HPDE6-E6E7 (cell line): ENCODE results near the gene DDX10.
"Not testable (repeated sequence)": the region's sequence is repeated elsewhere in the genome, so short reads cannot be mapped to it uniquely, and the experiment has no call there.

Source experiments
- DNase-seq: peaks from one replicate; pipeline ENCODE4 v3.0.0; 2011; ENCODE audit warnings: missing footprints; ENCODE audit errors: extremely low spot score

Gene DDX10

DNA sequence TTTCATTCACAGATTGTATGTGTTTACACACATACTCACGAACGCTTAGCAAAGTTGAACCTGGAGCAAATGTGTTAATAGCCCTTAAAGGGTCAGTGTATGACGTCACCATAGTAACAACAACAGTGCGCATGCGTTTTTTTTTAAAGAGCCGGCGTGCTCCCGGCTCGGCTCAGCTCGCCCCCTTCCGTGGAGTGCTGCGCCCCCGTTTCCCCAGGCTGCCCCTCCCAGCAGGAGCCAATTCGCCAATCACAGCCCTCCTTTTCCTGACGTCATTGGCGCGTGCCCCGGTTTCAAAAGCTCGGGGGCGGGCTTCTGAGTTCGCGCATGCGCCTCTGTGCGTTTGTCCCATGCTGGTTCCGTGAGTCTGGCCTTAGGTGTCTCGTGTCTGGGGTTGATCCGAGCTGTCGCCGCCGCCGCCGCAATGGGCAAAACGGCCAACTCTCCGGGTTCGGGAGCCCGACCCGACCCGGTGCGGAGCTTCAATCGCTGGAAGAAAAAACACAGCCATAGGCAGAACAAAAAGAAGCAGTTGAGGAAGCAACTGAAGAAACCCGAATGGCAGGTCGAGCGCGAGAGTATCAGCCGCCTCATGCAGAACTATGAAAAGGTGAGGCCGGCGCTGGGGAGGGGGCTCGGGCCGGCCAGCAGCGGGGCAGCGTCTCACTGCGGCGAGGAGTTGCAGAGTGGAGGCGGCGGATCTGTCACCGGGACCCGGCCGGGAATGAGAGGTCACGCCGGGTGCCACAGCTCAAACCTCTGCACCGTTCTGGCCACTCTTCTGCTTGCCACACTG, at the start of gene DDX10:
DDX10 (plus strand) TSS at position 340 of the 796 bp plus-strand sequence; CDS start at position 425, 85 bp downstream.
- DNase-seq, result peak; percentile 95

DNA sequence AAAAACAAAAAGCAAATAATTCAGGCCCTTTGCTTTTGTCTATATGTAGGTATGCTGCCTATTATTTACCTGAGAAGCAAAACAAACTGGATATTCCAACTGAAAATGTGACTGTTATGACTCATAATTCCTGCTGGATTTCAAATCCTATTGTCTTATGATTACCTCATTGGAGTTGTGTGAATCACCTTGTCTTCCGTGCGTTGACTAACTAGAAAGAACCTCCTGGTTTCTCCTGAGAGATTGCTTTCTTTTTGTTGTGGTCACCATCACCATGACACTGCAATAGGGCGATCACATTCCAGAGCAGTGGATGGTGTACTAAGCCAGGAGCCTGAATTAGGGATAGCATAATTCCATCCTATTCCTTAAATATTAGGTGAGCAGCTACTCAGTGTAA, 48.3 kb upstream of the DDX10 start:
- DNase-seq, result peak; percentile 92

DNA sequence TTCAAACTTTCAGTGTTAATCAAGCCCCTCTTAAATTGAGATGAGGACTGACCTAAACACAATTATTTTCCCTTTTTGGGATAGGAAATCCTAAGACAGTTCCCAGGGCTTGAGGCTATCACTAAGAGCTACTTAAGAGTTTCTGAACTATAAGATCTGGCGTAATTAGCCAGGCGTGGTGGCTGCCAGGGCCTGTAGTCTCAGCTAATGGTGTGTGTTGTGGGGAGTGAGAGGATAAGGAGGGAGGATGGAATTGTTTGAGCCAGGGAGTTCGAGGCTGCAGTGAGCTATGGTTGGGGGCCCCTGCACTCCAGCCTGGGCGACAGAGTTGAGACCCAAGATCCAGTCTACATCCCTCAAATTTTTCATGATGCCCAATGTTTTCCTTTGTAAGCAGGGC, 47.8 kb upstream of the DDX10 start:
- no peak for DNase-seq

DNA sequence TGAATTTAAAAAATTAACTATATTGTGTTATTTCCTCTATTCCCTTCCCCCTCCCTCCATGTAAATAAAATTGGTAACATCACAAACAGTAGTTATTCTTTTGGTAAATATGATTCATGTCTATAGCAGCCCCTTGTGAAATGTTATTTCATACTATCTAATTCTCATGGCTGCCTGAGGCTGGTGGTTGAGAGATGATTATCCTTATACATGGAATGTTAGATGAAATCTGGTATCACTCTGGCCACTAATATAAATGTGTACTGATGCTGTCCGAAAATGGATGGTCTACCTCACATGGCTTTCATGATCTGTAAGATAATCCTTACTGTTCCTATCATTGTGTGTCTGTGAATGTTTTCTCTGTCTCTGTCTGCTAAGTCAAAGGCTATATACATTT, 46.3 kb upstream of the DDX10 start:
- no peak for DNase-seq

DNA sequence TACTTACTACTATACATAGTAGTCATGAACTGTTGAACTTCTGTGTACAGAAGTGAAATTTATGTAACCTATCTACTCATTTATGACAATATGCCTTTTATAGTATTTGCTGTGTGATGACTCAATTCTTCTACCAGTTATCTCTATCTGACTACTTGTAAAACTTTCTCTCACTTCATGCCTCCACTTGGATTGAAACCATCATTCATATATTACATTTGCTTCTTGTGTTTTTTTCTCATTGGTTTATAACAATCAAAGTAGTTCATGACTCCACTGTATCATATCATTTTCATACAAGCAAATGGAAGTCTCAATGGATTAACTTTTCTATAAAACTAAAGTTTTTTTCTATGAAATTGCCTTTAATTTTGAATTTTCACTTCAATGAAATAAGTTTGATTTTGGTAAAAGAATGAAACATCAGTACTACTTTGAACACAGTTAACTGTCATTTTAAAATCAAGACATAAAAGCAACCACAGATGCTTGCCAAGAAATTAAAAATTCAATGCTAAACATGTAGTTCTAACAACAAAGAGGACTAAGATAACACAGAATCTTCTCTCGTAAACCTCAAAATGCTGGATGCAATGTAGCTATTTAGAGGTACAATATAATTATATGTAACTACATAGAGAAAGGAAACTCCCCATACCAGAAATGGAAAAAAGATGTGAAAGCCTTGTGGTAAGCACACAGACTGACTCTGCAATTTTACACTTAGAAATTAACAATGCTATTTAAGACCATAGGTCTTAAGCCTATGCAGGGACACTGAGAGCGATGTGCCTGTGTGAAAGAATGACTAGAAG, 43.7 kb upstream of the DDX10 start:
- DNase-seq, result no peak

DNA sequence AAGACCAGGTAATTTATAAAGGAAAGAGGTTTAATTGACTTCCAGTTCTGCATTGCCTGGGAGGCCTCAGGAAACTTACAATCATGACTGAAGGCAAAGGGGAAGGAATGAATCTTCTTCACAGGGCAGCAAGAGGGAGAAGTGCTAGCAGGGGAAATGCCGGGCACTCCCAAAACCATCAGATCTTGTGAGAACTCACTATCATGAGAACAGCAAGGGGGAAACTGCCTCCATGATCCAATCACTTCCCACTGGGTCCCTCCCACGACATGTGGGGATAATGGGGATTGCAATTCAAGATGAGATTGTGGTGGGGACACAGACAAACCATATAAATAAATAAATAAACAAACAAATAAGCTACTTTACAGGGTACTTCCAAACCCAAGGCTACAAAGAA, 42.5 kb upstream of the DDX10 start:
- no peak for DNase-seq

DNA sequence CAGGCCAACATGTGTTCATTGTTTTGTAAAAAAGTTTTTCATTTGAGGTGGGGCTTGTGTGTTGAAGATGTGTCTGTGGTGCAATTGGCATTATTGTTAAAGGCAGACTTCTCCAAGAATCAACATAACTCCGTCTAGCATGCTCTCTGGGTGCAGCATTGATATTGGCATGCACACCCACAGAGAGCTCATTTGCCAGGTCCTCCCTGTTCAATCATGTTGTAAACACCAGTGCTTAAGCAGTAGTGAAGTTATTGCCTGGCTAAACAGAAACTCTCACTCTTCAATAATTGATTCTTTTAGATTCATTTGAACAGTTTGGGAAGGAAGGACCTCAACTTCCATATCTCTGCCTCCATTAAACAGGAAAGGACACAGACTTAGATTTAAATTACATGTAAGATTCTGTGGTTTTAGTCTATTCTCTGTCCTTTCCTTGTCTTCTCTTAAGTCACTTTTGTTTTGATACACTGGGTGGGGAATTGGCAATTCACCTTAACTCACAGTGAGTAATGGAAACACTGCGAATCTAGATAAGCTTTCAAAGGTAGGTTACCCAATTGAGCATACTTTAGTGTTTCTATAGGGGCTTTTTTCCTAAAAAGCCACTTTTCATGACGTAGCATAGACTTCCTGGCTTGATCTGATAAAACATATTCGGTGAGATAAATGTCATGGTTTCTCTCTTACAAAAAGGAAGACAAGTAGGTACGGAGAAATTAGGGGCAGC, 40.5 kb upstream of the DDX10 start:
- no peak for DNase-seq

DNA sequence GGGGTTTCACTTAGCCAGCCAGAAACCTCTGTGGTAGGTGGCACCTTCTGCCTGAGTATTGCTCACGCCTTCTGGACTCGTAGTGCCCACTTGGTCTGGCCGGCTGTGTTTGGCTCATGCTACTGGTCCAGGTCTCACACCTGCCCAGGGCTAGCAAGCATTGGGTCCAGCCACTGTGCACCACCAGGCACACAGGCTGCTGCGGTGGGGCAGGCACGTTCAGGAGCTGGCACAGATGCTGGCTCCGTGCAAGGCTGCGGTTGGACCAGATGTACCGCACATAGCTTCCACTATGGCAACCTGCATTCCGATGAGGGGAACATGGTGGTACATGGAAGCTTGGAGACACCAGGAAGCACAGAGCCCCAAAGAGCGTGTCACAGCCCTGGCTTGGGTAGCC, 36.5 kb upstream of the DDX10 start:
- DNase-seq, result no peak

DNA sequence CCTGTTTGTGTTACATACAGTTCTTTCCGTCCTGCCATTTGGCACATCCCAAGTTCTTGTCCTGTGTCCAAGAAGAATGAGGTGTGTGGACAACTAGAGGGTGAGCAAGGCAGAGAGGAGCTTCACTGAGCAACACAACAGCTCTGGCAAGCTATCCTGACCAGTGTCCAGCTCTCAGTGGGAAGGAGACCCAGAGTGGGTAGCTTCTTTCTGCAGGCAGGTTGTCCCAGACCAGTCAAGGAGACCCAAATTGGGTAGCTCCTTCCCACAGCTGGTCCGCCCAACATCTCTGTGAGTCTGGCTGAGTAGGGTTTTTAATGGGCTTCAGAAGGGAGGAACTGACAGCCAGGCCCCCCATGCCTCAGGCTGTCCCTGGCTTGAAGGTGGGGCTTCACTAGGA, 36.1 kb upstream of the DDX10 start:
- DNase-seq, result no peak

DNA sequence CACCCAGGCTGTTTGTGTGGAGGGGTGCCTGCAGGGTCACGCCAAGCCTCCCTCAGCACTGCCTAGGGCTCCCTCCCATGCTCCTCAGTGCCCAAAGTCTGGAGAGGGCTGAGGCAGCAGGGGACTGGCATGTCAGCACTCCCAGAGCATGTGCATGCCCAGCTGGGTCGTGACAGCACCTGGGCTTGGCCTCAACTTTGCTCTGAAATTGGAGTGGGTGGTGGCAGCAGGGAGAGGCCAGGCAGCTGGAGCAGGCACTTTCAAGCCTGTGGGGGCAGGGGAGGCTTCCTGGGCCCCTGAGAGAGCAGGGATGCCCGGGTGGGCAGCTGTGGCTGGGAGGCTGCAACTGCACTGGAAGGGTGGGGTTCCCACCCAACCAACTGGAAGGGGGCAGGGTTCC, 35.6 kb upstream of the DDX10 start:
- no peak for DNase-seq

DNA sequence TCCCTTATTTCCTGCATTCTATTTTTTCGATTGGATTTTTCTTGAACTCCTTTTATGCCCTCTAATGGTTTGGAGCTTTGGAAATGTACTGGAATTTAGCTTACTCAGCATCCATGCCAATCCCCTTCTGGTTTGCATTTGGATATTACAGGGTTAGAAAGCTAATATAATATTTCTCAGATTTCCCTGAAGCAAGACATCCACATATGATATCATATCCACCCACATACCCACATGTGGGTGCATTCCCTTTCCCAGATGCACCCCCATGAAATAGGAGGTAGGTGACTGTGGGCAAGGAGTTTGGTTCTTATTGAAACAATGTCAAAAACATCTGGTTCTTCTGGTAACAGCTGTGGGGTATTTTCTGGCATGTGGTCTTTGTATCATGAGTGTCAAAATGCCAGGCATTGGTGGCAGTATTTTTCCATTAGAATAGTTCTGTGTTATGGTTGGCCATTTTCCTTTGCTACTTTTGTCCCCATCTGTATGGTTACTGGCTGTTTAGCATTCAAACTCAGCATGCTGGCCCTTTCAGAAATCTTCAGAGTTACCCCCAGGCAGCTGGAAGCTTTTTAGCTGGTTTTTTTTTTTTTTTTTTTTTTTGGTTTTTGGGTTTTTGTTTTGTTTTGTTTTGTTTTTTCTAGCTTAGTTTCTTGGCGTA, 32.7 kb upstream of the DDX10 start:
- no peak for DNase-seq

DNA sequence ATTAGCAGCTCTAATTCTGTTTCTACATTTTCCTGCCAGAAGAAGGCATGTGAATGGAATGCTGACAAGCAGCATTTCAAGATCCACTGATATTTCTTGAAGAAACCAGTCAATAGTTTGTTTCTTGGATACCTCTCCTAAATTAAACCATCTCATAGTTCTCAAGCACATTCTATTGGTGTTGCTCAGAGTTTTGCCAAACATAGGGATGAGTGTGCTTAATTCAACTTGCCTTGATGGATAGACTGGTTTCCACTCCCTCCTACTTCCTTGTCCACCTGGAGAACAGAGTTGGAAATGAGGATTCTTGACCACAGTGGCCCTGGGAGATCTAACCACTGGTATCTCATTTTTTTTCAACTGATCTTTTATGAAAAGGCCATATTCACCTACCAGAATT, 29.8 kb upstream of the DDX10 start:
- DNase-seq, result peak; percentile 10

DNA sequence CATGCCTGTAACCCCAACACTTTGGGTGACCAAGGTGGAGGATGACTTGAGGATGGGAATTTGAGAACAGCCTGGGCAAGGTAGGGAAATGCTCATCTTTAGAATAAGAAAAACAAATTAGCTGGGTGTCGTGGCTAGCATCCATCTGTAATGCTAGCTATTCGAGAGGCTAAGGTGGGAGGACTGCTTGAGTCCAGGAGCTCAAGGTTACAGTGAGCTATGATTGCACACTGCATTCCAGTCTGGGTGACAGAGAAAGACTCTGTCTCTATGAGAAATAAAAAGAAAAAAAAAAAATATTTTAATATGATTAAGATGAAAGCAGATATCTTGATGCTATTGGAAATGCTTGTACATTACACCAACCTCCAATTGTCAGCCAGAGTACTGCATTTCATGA, 28.6 kb upstream of the DDX10 start:
- no peak for DNase-seq

DNA sequence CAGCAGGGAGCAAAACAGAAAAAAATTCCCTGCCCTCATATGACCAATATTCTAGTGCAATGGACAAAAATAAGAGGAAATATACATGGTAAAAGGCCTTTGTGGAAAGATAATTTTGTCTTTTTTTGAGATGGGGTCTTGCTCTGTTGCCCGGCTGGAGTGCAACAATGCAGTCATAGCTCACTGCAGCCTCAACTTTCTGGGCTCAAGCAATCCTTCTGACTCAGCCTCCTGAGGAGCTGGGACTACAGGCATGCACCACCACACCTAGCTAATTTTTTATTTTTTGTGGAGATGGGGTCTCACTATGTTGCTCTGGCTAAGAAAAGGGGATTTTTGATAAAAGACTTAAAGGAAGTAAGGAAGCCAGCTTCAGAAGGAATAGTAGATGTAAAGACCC, 25.7 kb upstream of the DDX10 start:
- DNase-seq, result no peak

DNA sequence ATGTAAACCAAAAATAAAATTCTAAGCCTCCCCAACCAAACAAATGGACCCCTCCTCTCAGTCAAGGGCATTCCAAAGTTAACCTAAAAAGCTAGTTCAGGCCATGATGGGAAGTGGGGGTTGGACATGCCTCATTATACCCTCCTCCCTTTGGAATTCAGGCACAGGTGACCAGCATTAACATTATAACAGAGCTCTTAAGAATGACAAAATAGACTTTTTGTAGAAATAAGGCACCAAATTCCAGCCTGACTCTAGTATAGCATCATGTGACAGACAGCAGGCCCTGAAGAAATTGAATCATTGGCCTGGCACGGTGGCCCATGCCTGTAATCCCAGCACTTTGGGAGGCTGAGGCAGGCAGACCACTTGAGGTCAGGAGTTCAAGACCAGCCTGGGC, 23.1 kb upstream of the DDX10 start:
- not testable (repeated sequence) for DNase-seq

DNA sequence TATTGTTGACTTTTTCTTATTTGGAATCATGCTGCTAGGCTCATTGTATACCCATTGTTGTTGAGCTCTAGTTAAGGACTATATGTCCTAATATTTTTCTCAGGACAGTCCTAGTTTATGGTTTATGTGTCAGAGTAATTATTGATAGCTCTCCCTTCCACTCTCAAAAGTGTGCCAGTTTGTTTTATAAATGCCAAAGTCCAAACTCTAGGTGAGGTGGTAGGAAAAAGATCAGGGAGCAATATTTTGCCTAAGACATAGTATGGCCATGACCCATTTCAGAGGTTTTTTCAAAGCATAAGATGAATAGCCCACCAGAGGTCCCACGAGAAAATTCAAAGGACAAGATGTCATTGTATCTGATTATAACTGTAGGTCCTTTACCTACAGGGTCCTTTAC, 20.9 kb upstream of the DDX10 start:
- no peak for DNase-seq

DNA sequence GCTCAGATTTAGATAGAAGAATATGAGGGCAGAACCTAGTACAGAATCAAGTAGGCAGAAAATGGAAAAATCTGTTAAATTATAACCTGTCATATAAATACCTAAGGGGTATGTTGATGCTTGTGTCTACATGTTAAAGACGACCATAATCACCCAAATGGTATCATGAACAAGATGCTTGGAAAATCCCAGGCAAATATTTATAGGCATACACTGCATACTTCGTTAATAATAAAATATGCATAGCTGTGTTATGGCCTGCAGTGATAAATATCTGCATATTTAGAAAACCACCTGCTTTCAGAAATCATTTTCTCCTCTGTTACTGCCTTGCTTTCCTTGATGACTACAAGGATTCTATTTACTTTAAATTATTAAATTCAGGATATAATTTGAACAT, 18.9 kb upstream of the DDX10 start:
- no peak for DNase-seq

DNA sequence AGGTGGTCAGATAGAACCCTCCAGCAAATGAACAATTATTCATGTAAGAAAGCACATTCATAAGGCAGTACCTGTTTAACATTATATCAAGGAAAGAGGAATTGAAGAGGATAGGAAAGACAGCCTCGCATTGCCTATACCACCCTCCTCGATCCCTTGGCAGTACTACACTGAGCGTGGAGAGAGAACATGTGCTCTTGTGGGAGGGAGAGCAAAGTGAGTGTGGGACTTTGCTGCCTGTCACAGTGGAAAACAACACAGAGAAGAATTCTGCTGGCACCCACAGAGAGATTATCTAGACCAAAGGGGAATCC, 17.5 kb upstream of the DDX10 start:
- no peak for DNase-seq

DNA sequence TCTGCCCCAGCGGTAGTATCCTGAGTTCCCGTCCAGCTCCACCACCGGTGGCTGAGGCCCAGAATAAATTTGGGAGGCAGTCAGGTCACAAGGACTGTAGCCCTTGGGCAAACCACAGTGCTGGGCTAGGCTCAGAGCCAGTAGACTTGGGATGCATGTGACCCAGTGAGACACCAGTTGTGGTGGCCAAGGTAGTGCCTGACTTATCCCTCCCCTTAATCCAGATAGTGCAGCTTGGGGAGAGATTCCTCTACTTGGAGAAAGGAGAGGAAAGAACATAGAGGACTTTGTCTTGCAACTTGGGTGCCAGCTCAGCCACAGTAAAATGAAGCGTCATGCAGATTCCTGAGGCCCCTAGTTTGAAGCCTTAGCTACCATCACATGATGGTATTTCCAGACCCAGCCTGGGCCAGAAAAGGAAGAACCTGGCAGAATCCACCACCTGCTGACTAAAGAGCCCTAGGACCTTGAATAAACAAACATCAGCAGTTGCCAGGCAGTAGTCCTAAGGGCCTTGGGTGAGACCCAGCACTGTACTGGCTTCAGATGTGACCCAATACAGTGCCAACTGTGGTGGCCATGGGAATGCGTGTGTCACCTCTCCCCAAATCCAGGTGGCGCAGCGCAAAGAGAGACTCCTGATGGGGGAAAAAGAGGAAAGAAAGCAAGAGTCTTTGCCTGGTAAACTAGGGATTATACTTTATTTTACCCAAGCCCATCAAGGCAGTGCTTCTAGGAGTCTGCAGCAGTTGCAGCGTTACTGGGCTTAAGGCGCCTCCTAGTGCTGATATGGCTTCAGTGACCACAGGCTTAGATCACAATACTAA, 17.0 kb upstream of the DDX10 start:
- DNase-seq, result peak; percentile 51

DNA sequence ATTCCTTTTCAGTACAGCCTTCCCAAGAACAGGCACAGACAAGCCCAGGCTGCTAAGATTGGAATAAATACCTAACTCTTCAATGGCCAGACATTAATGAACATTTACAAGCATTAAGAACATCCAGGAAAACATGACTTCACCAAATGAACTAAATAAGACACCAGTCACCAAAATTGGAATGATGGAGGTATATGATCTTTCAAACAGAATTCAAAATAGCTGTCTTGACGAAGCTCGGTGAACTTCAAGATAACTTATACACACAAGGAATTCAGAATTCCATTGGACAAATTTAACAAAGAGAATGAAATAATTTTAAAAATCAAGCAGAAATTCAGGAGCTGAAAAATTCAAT, 16.4 kb upstream of the DDX10 start:
- DNase-seq, result no peak

DNA sequence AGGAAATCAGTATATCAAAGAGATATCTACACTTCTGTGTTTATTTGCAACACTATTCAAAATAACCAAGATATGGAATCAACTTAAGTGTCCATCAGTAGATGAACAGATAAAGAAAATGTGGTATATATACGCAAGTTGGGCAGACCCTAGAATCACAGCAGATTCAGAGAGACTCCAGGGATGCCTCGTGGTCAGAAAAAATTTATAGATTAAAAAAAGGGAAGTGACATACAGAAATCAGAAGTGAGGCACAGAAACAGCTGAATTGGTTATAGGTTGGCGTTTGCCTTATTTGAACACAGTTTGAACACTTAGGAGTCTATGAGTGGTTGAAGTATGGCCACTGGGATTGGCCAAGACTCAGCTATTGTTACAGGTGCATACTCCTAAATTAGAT, 10.8 kb upstream of the DDX10 start:
- DNase-seq, result not testable (repeated sequence)
